Measurements from ENCODE around the gene SLC16A10.

SLC16A10 gene

GRCh38 chr6:111265842-111266241 is 178.5 kb downstream of the SLC16A10 start:
- no peak for DNase-seq

GRCh38 chr6:111266276-111266675 is 179.0 kb downstream of the SLC16A10 start:
- DNase-seq: no peak

GRCh38 chr6:111267764-111268333 is 180.5 kb downstream of the SLC16A10 start:
- no peak for DNase-seq

GRCh38 chr6:111269401-111269970 is 182.2 kb downstream of the SLC16A10 start:
- DNase-seq: no peak

GRCh38 chr6:111270121-111270520 is 182.8 kb downstream of the SLC16A10 start:
- DNase-seq: no peak

- no peak for DNase-seq
Observed at GRCh38 chr6:111274593-111275217, 187.4 kb downstream of the SLC16A10 start.

GRCh38 chr6:111276335-111276734 is 189.0 kb downstream of the SLC16A10 start:
- no peak for DNase-seq

GRCh38 chr6:111276736-111277135 is 189.4 kb downstream of the SLC16A10 start:
- no peak for DNase-seq

GRCh38 chr6:111277819-111278218 is 190.5 kb downstream of the SLC16A10 start:
- no peak for DNase-seq

GRCh38 chr6:111278731-111279130 is 191.4 kb downstream of the SLC16A10 start:
- no peak for DNase-seq

GRCh38 chr6:111280445-111280955 is 193.2 kb downstream of the SLC16A10 start:
- DNase-seq: no peak
